Right cardiac atrium (tissue), 5 donors: ENCODE results near the gene STK32A. TPM values are rescaled to one million over a fixed set of nuclear protein-coding genes. Genes with fewer than 3 reads are reported as not detected.
"Not testable (repeated sequence)": the region's sequence is repeated elsewhere in the genome, so short reads cannot be mapped to it uniquely, and the experiment has no call there.

ENCODE experiments used
- ATAC-seq, 2 donors: fragments of 200-7000 bp; cut with Tn5 transposase; one replicate each; pipeline versions ENCODE4 v1.8.0 to v1.9.1; 2020; ENCODE audit warnings: moderate library complexity in 2 of 2, mild to moderate bottlenecking in 1 of 2
- DNase-seq, 3 donors: peaks; one replicate each; pipeline ENCODE4 v3.0.0-alpha.2; 2020
- H3K27ac ChIP-seq: one replicate; pipeline ENCODE4 v1.5.1; 2013; ENCODE audit warnings: mild to moderate bottlenecking, low read length, control low read depth, moderate library complexity
- H3K27me3 ChIP-seq: one replicate; pipeline ENCODE4 v1.6.1; 2013; ENCODE audit not compliant: control insufficient read depth, insufficient read depth
- H3K4me1 ChIP-seq: one replicate; pipeline ENCODE4 v1.6.1; 2013; ENCODE audit warnings: low read length; ENCODE audit not compliant: control insufficient read depth, insufficient read depth
- H3K4me3 ChIP-seq: one replicate; pipeline ENCODE4 v1.5.1; 2013; ENCODE audit warnings: low read length, control low read depth
- H3K9me3 ChIP-seq: one replicate; pipeline ENCODE4 v1.6.1; 2013; ENCODE audit warnings: low read length; ENCODE audit not compliant: control insufficient read depth
- WGBS: extraction: QIAGEN DNeasy Blood & Tissue Kit; methylation state at CpG from one replicate; pipeline ENCODE4 v1.1.7; 2013; 5-methylcytosine and 5-hydroxymethylcytosine counted together
- intact Hi-C, 4 donors: fragments of 100-400 bp; cut with DNase I; formaldehyde crosslinking; loops; one replicate each; pipeline versions ENCODE4 v1.11.0 to v1.14.0; 2022 to 2023
- polyA plus RNA-seq: library from polyadenylated mRNA; stranded (reverse); fragments of 200-250 nt; gene quantifications from one replicate; pipeline ENCODE4 v1.2.3, GENCODE V29; 2013
- total RNA-seq, 4 donors: library from RNA; stranded (reverse); fragmentation: NEBNext Ultra II Directional; extraction: Animal tissue kit (Norgen Biotek cat#: 25700); gene quantifications; one replicate each; pipeline ENCODE4 v1.2.1, GENCODE V29; 2021
- donor health status: healthy with polysubstance abuse.
- donor health status: DM: no; HTN: yes; CAD: no.
- donor health status: DM: no; HTN: no; CAD: no.
- donor health status: DM: no; HTN: yes; CAD: no; lungs with severe emphysema.
- donor health status: DM: yes; HTN: yes; CAD: no.

The STK32A gene
- total and polyA plus RNA-seq, 5 donors, result 0.81 to 2.9 (median 1.9) TPM

DNA sequence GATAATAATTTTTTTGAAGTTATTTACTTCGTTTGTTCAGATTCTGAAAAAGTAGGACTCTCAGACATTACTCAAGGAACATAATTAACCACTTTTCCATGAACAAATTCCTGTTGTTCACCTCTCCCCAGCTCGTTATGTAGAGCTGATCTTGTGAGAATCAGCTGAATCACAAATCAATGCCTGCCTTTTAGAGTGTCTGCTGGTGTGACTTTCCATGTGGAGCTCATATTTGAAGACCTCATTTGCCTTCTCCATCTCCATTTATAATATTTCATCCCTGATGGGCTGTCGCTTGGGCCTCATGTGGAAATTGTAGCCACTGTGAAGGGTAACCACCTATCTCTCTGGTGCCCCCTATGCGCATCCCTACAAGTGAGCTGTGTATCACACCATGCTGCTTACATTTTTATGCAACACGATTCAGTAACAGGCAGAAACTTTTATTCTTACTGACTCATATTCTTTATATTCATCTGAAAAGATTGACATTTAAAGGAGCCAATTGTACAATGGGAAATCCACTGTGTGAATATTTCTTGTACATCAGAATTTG is 111.3 kb downstream of the STK32A start:
- DNase-seq (no peak), ATAC-seq (no peak)
- WGBS, result 73% methylated on average over 5 of the region's 5 CpGs
- Histone ChIP-seq H3K4me1 (no peaks in the 10 kb centered on the region), H3K27ac (no peak overlapping the region), H3K4me3 (no peak overlapping the region), H3K9me3 (no peaks in the 10 kb centered on the region), H3K27me3 (no peaks in the 10 kb centered on the region)
- intact Hi-C loops, result no loop called here

DNA sequence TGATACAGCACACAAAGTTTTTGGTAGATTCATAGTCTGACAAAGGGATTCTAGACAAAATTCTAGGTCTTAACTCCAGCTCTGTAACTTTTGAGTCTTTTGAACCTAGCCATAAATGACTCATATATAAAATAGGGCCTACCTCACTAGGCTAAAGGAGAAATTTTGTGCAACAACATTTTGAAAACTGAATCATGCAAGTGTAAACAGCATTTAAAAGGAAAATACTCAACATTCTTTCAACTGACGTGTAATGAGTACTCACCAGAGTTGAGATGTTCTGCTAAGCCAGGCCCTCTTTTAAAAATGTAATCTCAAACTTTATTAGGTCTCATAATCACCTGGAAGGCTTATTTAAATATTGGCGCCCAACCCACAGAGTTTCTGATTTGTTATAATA is 113.2 kb downstream of the STK32A start:
- intact Hi-C loops, result no loop called here
- H3K27ac ChIP-seq, result no peak overlapping the region
- H3K4me3 ChIP-seq, result no peak overlapping the region
- DNase-seq, result no peak
- 94% methylated on average over 2 of the region's 2 CpGs for WGBS
- H3K27me3 ChIP-seq, result no peaks in the 10 kb centered on the region
- H3K9me3 ChIP-seq, result no peaks in the 10 kb centered on the region
- no peak for ATAC-seq
- H3K4me1 ChIP-seq, result no peaks in the 10 kb centered on the region

DNA sequence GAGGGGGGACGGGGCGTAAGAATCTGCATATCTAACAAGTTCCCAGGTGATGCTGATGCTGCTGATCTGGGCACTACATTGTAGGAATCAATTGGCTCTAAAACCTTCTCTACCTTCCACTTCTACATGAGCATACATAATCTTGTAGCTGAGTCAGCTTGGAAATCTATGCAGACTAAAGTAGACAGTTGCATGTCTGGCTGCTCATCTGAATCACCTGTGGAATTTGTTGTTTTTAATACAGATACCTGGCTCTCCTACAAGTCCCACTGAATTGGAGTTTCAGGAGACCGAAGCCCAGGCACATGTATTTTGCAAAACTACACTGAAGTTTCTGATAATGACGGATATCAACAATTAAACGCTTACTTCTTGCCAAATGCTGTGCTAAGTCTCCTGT is 113.6 kb downstream of the STK32A start:
- DNase-seq, result no peak
- Histone ChIP-seq H3K4me3 (no peak overlapping the region), H3K4me1 (no peaks in the 10 kb centered on the region), H3K27ac (no peak overlapping the region), H3K27me3 (no peaks in the 10 kb centered on the region), H3K9me3 (no peaks in the 10 kb centered on the region)
- intact Hi-C loops, result no loop called here
- 91% methylated on average over 5 of the region's 5 CpGs for WGBS
- no peak for ATAC-seq

DNA sequence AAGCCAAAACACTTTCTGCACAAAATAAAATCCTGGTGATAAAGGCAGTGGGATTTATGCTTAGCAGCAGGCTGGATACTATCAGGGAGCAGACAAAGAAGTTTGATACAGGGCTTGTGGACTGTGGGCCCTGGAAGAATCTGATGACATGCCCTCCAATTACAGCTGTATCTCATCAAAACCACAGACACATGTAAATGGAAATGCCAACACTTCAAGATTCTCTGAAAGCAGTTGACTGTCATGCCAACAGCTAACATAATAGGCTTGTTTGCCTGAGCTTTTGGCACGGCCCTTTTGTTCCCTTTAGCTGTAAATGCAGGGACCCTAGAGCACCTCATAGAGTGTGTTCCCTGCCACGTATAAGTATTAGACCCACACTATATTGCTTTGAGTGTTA is 114.4 kb downstream of the STK32A start:
- no peak overlapping the region for H3K27ac ChIP-seq
- DNase-seq (no peak), ATAC-seq (no peak)
- H3K9me3 ChIP-seq, result no peaks in the 10 kb centered on the region
- no peaks in the 10 kb centered on the region for H3K27me3 ChIP-seq
- no peaks in the 10 kb centered on the region for H3K4me1 ChIP-seq
- intact Hi-C loops, result no loop called here
- WGBS, result 72% methylated on average over 2 of the region's 2 CpGs
- H3K4me3 ChIP-seq, result no peak overlapping the region

DNA sequence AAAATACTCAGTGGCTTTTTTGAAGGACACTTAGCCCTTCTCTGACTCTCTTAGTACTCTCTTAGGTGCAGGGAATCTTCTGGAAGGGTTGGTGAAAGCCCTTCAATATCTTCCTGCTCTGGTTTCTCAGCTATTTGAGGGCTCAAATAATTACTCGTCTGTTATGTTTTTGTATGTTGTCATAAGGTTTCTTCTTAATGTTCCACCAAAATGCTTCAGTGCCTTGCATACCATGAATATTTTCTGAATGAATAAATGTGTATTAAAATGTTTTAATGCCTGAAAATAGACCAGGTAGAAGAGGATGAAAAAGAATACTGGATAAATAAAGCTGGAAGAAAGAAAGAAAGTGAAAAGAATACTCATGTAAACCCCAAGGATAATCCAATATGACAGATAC is 124.3 kb downstream of the STK32A start:
- Histone ChIP-seq H3K4me3 (no peak overlapping the region), H3K9me3 (no peaks in the 10 kb centered on the region), H3K4me1 (no peaks in the 10 kb centered on the region), H3K27ac (no peak overlapping the region), H3K27me3 (no peaks in the 10 kb centered on the region)
- ATAC-seq, result no peak
- intact Hi-C loops, result no loop called here
- no peak for DNase-seq
- WGBS, result 67% methylated on average over 1 of the region's 1 CpG

DNA sequence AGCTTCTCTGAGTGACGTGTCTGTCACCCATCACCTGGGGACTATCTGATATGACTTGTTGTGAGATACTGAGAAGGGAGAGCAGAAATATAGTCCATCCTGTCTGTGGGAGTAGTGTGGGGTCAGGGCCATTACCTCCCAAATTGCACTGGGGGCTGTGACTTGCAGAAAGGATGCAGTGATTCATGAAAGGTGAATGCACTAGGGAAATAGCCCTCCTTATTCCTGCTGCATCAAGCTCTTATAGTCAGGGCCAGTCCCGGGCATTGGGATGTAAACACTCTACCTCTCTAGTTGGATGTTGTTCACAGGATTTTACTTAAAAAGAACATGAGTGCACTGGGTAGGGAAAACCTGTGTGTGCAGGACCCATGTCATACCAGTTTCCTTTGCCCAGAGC is 124.8 kb downstream of the STK32A start:
- intact Hi-C loops, result no loop called here
- ATAC-seq (no peak), DNase-seq (no peak)
- Histone ChIP-seq H3K4me3 (no peak overlapping the region), H3K4me1 (no peaks in the 10 kb centered on the region), H3K9me3 (no peaks in the 10 kb centered on the region), H3K27me3 (no peaks in the 10 kb centered on the region), H3K27ac (no peak overlapping the region)
- 73% methylated on average over 2 of the region's 2 CpGs for WGBS

DNA sequence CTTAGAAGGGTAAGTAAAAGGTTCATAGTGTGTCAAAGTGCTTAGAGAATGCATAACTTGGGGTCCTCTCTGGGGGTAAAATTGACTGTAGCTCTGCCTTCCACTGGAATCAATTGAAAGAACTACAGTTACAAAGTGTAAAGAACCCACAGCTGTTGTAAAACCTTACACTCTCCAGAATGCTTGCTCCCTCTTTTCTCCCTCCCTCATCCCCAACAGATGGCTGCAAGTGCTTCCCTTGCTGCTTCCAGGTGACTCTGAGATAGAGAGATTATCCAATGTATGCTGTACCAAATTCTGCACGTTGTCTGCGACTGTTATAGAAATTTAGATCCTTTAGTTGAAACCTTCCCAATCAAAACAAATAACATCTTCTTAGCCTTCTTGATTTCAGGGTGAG is 126.0 kb downstream of the STK32A start:
- Histone ChIP-seq H3K4me1 (no peaks in the 10 kb centered on the region), H3K27ac (no peak overlapping the region), H3K27me3 (no peaks in the 10 kb centered on the region), H3K9me3 (no peaks in the 10 kb centered on the region), H3K4me3 (no peak overlapping the region)
- DNase-seq, result no peak
- intact Hi-C loops, result no loop called here
- no peak for ATAC-seq
- WGBS, result 81% methylated on average over 2 of the region's 2 CpGs

DNA sequence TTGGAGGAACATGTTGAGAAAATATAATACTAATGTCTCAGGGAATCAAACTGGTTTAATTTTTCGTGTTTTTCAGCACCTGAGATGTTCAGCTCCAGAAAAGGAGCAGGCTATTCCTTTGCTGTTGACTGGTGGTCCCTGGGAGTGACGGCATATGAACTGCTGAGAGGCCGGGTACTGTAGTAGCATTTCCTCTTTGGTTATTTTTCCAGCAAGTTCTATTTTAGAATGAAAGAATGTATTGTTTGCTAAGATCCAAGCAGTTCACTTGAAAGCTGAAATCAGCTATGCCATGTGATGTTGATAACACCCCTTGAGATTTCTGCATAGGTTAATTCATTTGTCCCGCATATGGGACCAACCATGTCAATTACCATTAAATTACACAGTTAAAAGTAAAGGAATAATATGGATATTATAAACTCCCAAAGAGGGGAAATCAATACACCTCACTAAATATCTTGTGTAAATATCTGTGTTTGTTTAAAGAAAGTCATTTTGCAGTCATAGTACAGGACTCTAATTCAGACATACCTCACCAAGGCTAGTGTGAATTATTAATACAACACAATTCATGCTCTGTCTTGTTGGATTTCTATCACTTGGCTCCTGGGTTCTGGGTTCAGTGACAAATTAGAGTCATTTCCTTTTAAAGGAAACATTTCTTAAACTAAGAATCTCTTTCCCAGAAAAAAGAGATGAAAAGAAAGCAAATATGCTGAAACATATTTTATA is 126.8 kb downstream of the STK32A start:
- 68% methylated on average over 4 of the region's 4 CpGs for WGBS
- intact Hi-C loops, result no loop called here
- no peaks in the 10 kb centered on the region for H3K4me1 ChIP-seq
- no peak for ATAC-seq
- H3K9me3 ChIP-seq, result no peaks in the 10 kb centered on the region
- H3K27ac ChIP-seq, result no peak overlapping the region
- DNase-seq, result no peak
- H3K27me3 ChIP-seq, result no peaks in the 10 kb centered on the region
- no peak overlapping the region for H3K4me3 ChIP-seq

DNA sequence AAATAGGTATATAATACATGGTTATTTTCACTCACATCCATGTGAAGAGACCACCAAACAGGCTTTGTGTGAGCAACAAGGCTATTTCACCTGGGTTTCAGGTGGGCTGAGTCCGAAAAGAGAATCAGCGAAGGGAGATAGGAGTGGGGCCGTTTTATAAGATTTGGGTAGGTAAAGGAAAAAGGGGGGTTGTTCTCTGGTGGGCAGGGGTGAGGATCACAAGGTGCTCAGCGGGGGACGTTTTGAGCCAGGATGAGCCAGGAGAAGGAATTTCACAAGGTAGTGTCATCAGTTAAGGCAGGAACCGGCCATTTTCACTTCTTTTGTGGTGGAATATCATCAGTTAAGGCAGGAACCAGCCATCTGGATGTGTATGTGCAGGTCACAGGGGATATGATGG is 132.6 kb downstream of the STK32A start:
- not testable (repeated sequence) for H3K4me3 ChIP-seq, H3K9me3 ChIP-seq, DNase-seq, H3K4me1 ChIP-seq, H3K27me3 ChIP-seq, ATAC-seq, H3K27ac ChIP-seq
- intact Hi-C loops, result loop anchor here in 1 of 4 donors (5.0 kb wide), 1 partner anchor 135 kb away; no protein-coding TSS in a partner anchor
- WGBS, result 78% methylated on average over 6 of the region's 6 CpGs

DNA sequence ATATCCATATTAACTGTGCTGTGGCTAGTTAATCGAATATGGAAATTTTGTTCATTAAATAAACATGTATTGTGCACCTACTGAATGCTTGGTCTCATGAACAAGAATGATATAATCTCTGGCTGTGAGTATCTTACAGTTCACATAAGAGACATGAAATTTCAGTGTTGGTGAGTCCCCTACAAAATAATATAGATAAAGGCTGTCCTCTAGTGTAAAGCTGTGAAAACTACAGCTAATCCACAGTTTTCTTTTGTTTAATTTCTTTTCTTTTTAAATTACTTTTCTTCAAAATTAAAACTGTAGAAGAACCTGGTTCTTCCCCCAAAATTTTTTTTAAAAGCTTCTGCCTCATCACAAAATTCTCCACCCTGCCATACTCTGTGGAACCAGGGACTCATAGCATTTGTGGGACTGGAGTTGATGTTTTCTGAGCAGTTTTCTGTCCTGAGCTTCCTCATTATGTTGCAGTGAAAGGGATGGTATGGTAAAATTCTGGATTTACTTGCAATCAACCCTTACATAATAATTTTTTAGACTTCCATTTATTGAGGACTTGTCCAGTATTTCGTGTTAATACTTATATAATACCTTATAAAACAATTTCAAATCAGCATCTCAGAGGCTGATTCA is 135.0 kb downstream of the STK32A start:
- WGBS, result 7% methylated on average over 2 of the region's 2 CpGs

DNA sequence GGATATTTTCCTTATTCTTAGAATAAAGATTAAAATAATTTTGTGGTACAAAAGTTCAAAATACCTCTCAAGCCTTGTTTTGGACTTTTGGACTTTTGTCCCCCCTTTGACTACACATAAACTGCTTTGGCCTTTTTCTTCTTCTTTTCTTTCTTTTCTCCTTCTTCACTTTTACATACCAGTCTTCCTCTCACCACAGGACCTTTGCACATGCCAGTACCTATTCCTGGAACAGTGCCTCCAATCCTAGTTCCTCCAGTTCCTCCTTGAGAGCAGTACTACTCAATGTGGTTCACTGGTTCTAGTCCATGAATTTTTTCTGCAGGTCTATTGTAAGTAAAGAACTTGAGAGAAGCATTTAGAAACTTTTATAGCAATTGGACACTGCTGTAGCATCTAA is 136.5 kb downstream of the STK32A start:
- Histone ChIP-seq H3K4me1 (no peaks in the 10 kb centered on the region), H3K27ac (no peak overlapping the region), H3K9me3 (no peaks in the 10 kb centered on the region), H3K27me3 (no peaks in the 10 kb centered on the region), H3K4me3 (no peak overlapping the region)
- DNase-seq, result no peak
- intact Hi-C loops, result loop anchor here in 3 of 4 donors (5.0 to 10.0 kb wide), 3 partner anchors 144 to 149 kb away; no protein-coding TSS in a partner anchor
- no peak for ATAC-seq

More for the DNA sequence above, 135.0 kb downstream of the STK32A start:
- Histone ChIP-seq H3K4me1 (no peaks in the 10 kb centered on the region), H3K27me3 (no peaks in the 10 kb centered on the region), H3K4me3 (no peak overlapping the region), H3K27ac (no peak overlapping the region), H3K9me3 (no peaks in the 10 kb centered on the region)
- DNase-seq (no peak), ATAC-seq (no peak)
- intact Hi-C loops, result loop anchor here (5.0 to 10.0 kb wide), 4 partner anchors 138 to 148 kb away; no protein-coding TSS in a partner anchor
